IMR-90 (cell line): Measurements from ENCODE around the gene RFX2. TPM values are rescaled to one million over a fixed set of nuclear protein-coding genes. Genes with fewer than 3 reads are reported as not detected.

Experiments
- ATAC-seq: fragments of 200-7000 bp; cut with Tn5 transposase; 2 replicates; pipeline ENCODE4 v1.9.1; 2020; ENCODE audit warnings: low read depth, mild to moderate bottlenecking, moderate library complexity
- Bru-seq: library from RNA; stranded (reverse); fragments of 400-500 nt; gene quantifications from one replicate; lab custom pipeline; 2021; lab: Mats Ljungman, UMichigan
- BruChase-seq, 2 experiments: library from RNA; stranded (reverse); fragments of 400-500 nt; gene quantifications; one replicate each; lab custom pipeline; 2021; lab: Mats Ljungman, UMichigan
- BruUV-seq: library from RNA; stranded (reverse); fragments of 400-500 nt; replicated peaks from 2 replicates; lab custom pipeline; 2021; lab: Mats Ljungman, UMichigan
- CTCF ChIA-PET: fragments of 300-600 bp; formaldehyde crosslinking; extraction: SDS; loops from one replicate; lab custom pipeline; 2021; ENCODE audit warnings: antibody characterized with exemption; lab: Yijun Ruan, JAX
- POLR2A ChIA-PET: fragments of 300-600 bp; sonication (Branson Sonifier 250); formaldehyde crosslinking; loops from one replicate; lab custom pipeline; 2022; ENCODE audit warnings: antibody characterized with exemption; ENCODE audit not compliant: unreplicated experiment; lab: Charles Lee
- DNase-seq: peaks from one replicate; pipeline ENCODE4 v3.0.0; 2013
- H2AFZ ChIP-seq: replicated peaks from 2 replicates; pipeline ENCODE3; 2013; ENCODE audit warnings: low read length, mild to moderate bottlenecking; ENCODE audit not compliant: poor library complexity
- H2AK5ac ChIP-seq: 2 replicates; pipeline ENCODE4 v1.6.1; 2013; ENCODE audit warnings: low read depth, low read length, inconsistent platforms
- H2AK9ac ChIP-seq: replicated peaks from 2 replicates; pipeline ENCODE3; 2013; ENCODE audit warnings: mild to moderate bottlenecking, low read depth, low read length, moderate library complexity; ENCODE audit not compliant: poor library complexity
- H2BK120ac ChIP-seq: 2 replicates; pipeline ENCODE4 v1.6.1; 2013; ENCODE audit warnings: low read depth, low read length, inconsistent platforms
- H2BK15ac ChIP-seq: 3 replicates; pipeline ENCODE4 v1.6.1; 2013; ENCODE audit warnings: low read depth, low read length, inconsistent platforms
- H2BK20ac ChIP-seq: 2 replicates; pipeline ENCODE4 v1.6.1; 2013; ENCODE audit warnings: low read depth, mild to moderate bottlenecking, inconsistent platforms, low read length, moderate library complexity
- H2BK5ac ChIP-seq: 2 replicates; pipeline ENCODE4 v1.6.1; 2013; ENCODE audit warnings: mild to moderate bottlenecking, low read depth, low read length, inconsistent platforms; ENCODE audit not compliant: poor library complexity, severe bottlenecking
- H3K14ac ChIP-seq: replicated peaks from 2 replicates; pipeline ENCODE4 v1.6.1; 2013; ENCODE audit warnings: low read depth, low read length, inconsistent platforms
- H3K18ac ChIP-seq: 2 replicates; pipeline ENCODE4 v1.6.1; 2013; ENCODE audit warnings: low read depth, low read length, control low read depth
- H3K23ac ChIP-seq: 2 replicates; pipeline ENCODE4 v1.6.1; 2013; ENCODE audit warnings: low read depth, low read length, inconsistent platforms
- H3K27ac ChIP-seq: 2 replicates; pipeline ENCODE4 v1.5.1; 2013; ENCODE audit warnings: mild to moderate bottlenecking, control low read depth, low read length; ENCODE audit not compliant: insufficient read depth
- H3K27me3 ChIP-seq: 2 replicates; pipeline ENCODE4 v1.6.1; 2013; ENCODE audit warnings: low read length; ENCODE audit not compliant: control insufficient read depth, insufficient read depth
- H3K36me3 ChIP-seq: 2 replicates; pipeline ENCODE4 v1.6.1; 2013; ENCODE audit warnings: low read length, mixed read lengths; ENCODE audit not compliant: control insufficient read depth, insufficient read depth
- H3K4ac ChIP-seq: 2 replicates; pipeline ENCODE4 v1.6.1; 2013; ENCODE audit warnings: low read depth, low read length, inconsistent platforms
- H3K4me1 ChIP-seq: 2 replicates; pipeline ENCODE4 v1.6.1; 2013; ENCODE audit warnings: low read length, mixed read lengths; ENCODE audit not compliant: control insufficient read depth, insufficient read depth
- H3K4me2 ChIP-seq: 2 replicates; pipeline ENCODE4 v1.6.1; 2013; ENCODE audit warnings: low read depth, mild to moderate bottlenecking, control low read depth, low read length, moderate library complexity
- H3K4me3 ChIP-seq: 2 replicates; pipeline ENCODE4 v1.5.1; 2013; ENCODE audit warnings: low read depth, mild to moderate bottlenecking, control low read depth, low read length, moderate library complexity; ENCODE audit not compliant: insufficient read depth
- H3K56ac ChIP-seq: 2 replicates; pipeline ENCODE4 v1.6.1; 2013; ENCODE audit warnings: low read length, inconsistent platforms; ENCODE audit not compliant: insufficient read depth; ENCODE audit errors: extremely low read depth
- H3K79me1 ChIP-seq, 2 experiments: 2 replicates each; pipeline ENCODE4 v1.6.1; 2013; ENCODE audit warnings: low read length in 2 of 2, inconsistent platforms in 1 of 2, low read depth in 1 of 2
- H3K9ac ChIP-seq: 2 replicates; pipeline ENCODE4 v1.6.1; 2013; ENCODE audit warnings: low read depth, low read length, control low read depth
- H3K9me1 ChIP-seq: 2 replicates; pipeline ENCODE4 v1.6.1; 2013; ENCODE audit warnings: low read length, inconsistent platforms; ENCODE audit not compliant: insufficient read depth
- H3K9me3 ChIP-seq: 2 replicates; pipeline ENCODE4 v1.6.1; 2013; ENCODE audit warnings: low read length; ENCODE audit not compliant: control insufficient read depth, insufficient read depth
- H4K20me1 ChIP-seq: 2 replicates; pipeline ENCODE4 v1.6.1; 2013; ENCODE audit warnings: low read length, inconsistent platforms; ENCODE audit not compliant: insufficient read depth
- H4K5ac ChIP-seq: 2 replicates; pipeline ENCODE4 v1.6.1; 2013; ENCODE audit warnings: mild to moderate bottlenecking, low read depth, low read length, control low read depth
- H4K8ac ChIP-seq, 2 experiments: 2 replicates each; pipeline ENCODE4 v1.6.1; 2013; ENCODE audit warnings: low read depth in 2 of 2, low read length in 2 of 2, control low read depth in 1 of 2, inconsistent platforms in 1 of 2
- H4K91ac ChIP-seq: 2 replicates; pipeline ENCODE4 v1.6.1; 2013; ENCODE audit warnings: low read depth, low read length, inconsistent platforms; ENCODE audit not compliant: insufficient read depth
- BHLHE40 ChIP-seq: fragments of 150-350 bp; IDR thresholded peaks from 2 replicates; pipeline ENCODE4 v1.6.1; 2016; ENCODE audit warnings: mild to moderate bottlenecking, low read depth, low read length
- CEBPB ChIP-seq: IDR thresholded peaks from 2 replicates; pipeline ENCODE4 v1.6.1; 2012; ENCODE audit warnings: low read depth, low read length, improper control_type of control experiment
- CHD1 ChIP-seq: IDR thresholded peaks from 2 replicates; pipeline ENCODE4 v1.6.1; 2012; ENCODE audit warnings: low read depth, low read length, improper control_type of control experiment
- ELK1 ChIP-seq: fragments of 150-350 bp; IDR thresholded peaks from 2 replicates; pipeline ENCODE4 v1.6.1; 2016; ENCODE audit warnings: low read depth, mild to moderate bottlenecking, low read length, moderate library complexity, borderline replicate concordance
- MAFK ChIP-seq: IDR thresholded peaks from 2 replicates; pipeline ENCODE4 v1.6.1; 2012; ENCODE audit warnings: low read depth, low read length, improper control_type of control experiment
- MAZ ChIP-seq: IDR thresholded peaks from 2 replicates; pipeline ENCODE4 v1.6.1; 2012; ENCODE audit warnings: low read depth, mild to moderate bottlenecking, low read length, improper control_type of control experiment, moderate library complexity, borderline replicate concordance
- POLR2A ChIP-seq: IDR thresholded peaks from 2 replicates; pipeline ENCODE4 v1.6.1; 2012; ENCODE audit warnings: mild to moderate bottlenecking, low read depth, low read length
- RAD21 ChIP-seq: IDR thresholded peaks from 2 replicates; pipeline ENCODE4 v1.6.1; 2012; ENCODE audit warnings: low read length, improper control_type of control experiment
- RCOR1 ChIP-seq: IDR thresholded peaks from 2 replicates; pipeline ENCODE4 v1.6.1; 2012; ENCODE audit warnings: mild to moderate bottlenecking, low read length, improper control_type of control experiment; ENCODE audit not compliant: insufficient replicate concordance
- RFX5 ChIP-seq: IDR thresholded peaks from 2 replicates; pipeline ENCODE4 v1.8.0; 2012; ENCODE audit warnings: low read depth, mild to moderate bottlenecking, low read length, moderate library complexity
- USF2 ChIP-seq: fragments of 150-350 bp; IDR thresholded peaks from 2 replicates; pipeline ENCODE4 v1.6.1; 2017; ENCODE audit warnings: mild to moderate bottlenecking, antibody characterized with exemption, low read length, low read depth
- WGBS, 2 experiments: methylation state at CpG; one replicate each; pipeline versions ENCODE4 v1.1.5 to v1.1.7; 2013; ENCODE audit warnings: missing lambda C conversion rate in 2 of 2; ENCODE audit not compliant: insufficient read length in 1 of 2; ENCODE audit errors: extremely low coverage in 2 of 2; 5-methylcytosine and 5-hydroxymethylcytosine counted together
- dilution Hi-C: fragments of 300-500 bp; cut with HindIII; formaldehyde crosslinking; loops from one replicate; pipeline ENCODE4 v1.14.3; 2018; ENCODE audit warnings: low sequenced_read_pairs; ENCODE audit not compliant: unreplicated experiment
- in situ Hi-C: fragments of 300-500 bp; cut with MboI; formaldehyde crosslinking; loops from 3 replicates; pipeline ENCODE4 v1.14.3; 2019; ENCODE audit warnings: low sequenced_read_pairs, inconsistent platforms, mixed read lengths
- intact Hi-C: fragments of 100-400 bp; cut with micrococcal nuclease; formaldehyde crosslinking; loops from 2 replicates; pipeline ENCODE4 v1.10.0; 2022
- long read RNA-seq: library from polyadenylated mRNA; unstranded; transcript quantifications from one replicate; pipeline ENCODE4 v2.0.0, GENCODE V29; 2021; ENCODE audit not compliant: unreplicated experiment
- polyA plus RNA-seq, 3 experiments: library from polyadenylated mRNA; depleted of rRNA; stranded (reverse); fragments of >200 nt; gene quantifications; 2 replicates each; pipeline ENCODE4 v1.2.3, GENCODE V29; 2012; ENCODE audit warnings: low replicate concordance in 1 of 3
- total RNA-seq: library from RNA; depleted of rRNA; stranded (reverse); fragments of >200 nt; gene quantifications from 2 replicates; pipeline ENCODE4 v1.2.3, GENCODE V29; 2012; rRNA removed
- TF ChIP-seq, protein P1 (sequence below): conservative IDR thresholded peaks from 2 replicates; pipeline ENCODE4 v1.5.1; 2012; ENCODE audit warnings: mild to moderate bottlenecking, low read depth, low read length, improper control_type of control experiment

Gene RFX2
- 2.2 and 2.5 TPM in 2 replicates for total RNA-seq
- polyA plus RNA-seq (2012; rRNA removed): 4.9 and 5.6 TPM in 2 replicates
- polyA plus RNA-seq (2012; cell fraction: cytosol; rRNA removed): 3.9 and 6.2 TPM in 2 replicates
- polyA plus RNA-seq (2012; cell fraction: nucleus; rRNA removed; ENCODE audit: low replicate concordance): 7.6 and 16.1 TPM in 2 replicates
- percentile 55 among the genes with signal in this experiment for Bru-seq, nascent RNA
- percentile 70 among the genes with signal in this experiment for BruChase-seq, experiment 1, labeled RNA remaining after a 6-hour chase
- percentile 63 among the genes with signal in this experiment for BruChase-seq, experiment 2, labeled RNA remaining after a 2-hour chase
- long read RNA-seq, partial matches to known transcripts: 3 of 11 reads
- long read RNA-seq, other reads (novel, unspliced or antisense): 5 of 11 reads

- Histone ChIP-seq H2BK20ac (no peak within 1 kb of the TSS), H4K20me1 (no peaks in the 10 kb centered on the region), H2BK120ac (peak within 1 kb of the TSS; percentile 39; the same call in 1 of the 2 replicates), H4K8ac (peak within 1 kb of the TSS; percentile 89; a peak in 3 of 4 replicates), H2AK5ac (no peak within 1 kb of the TSS; the same call in 1 of the 2 replicates), H3K27me3 (no peaks in the 10 kb centered on the region), H2AFZ (peak within 1 kb of the TSS; percentile 94), H3K27ac (no peak within 1 kb of the TSS; the same call in 1 of the 2 replicates), H3K4ac (peak within 1 kb of the TSS; percentile 68; the same call in 1 of the 2 replicates), H3K4me2 (peak within 1 kb of the TSS; percentile 99), H3K18ac (no peak within 1 kb of the TSS; the same call in 1 of the 2 replicates), H3K9me1 (no peaks in the 10 kb centered on the region), H2AK9ac (peak within 1 kb of the TSS; percentile 92), H2BK15ac (peak within 1 kb of the TSS; percentile 17; the same call in 1 of the 3 replicates), H3K4me1 (peaks cover under 1% of the 10 kb centered on the region; the same call in 1 of the 2 replicates), H3K14ac (peak within 1 kb of the TSS; percentile 95), H3K36me3 (no peaks in the 10 kb centered on the region), H3K4me3 (peak within 1 kb of the TSS; percentile 64), H4K5ac (no peak within 1 kb of the TSS), H3K9ac (peak within 1 kb of the TSS; percentile 88), H3K9me3 (no peaks in the 10 kb centered on the region), H3K56ac (0 out of 2 replicates have a peak within 1 kb of the TSS, but pooled peaks have one; percentile 25), H3K23ac (peak within 1 kb of the TSS; percentile 92), H3K79me1 (peaks cover 0 to 12% of the 10 kb centered on the region in 2 experiments), H4K91ac (peak within 1 kb of the TSS; percentile 20; the same call in 1 of the 2 replicates), H2BK5ac (no peak within 1 kb of the TSS)
- ChIA-PET CTCF (no interaction called here), POLR2A (no interaction called here)
- in situ Hi-C loops: no loop called here
- WGBS, 2 experiments: 0% methylated on average over 21 of the region's 75 CpGs; no CpG with 5 or more reads in 1 of the 2 experiments
- intact Hi-C loops: no loop called here
- dilution Hi-C loops: no loop called here
- BruUV-seq: no TSS peak
- DNase-seq: peak; percentile 98
- ATAC-seq: peak; percentile 99
- no peak for TF ChIP-seq MAFK
- TF ChIP-seq RCOR1: no peak
- TF ChIP-seq MAZ: peak; percentile 99
- no peak for TF ChIP-seq RAD21
- TF ChIP-seq, protein P1, sequence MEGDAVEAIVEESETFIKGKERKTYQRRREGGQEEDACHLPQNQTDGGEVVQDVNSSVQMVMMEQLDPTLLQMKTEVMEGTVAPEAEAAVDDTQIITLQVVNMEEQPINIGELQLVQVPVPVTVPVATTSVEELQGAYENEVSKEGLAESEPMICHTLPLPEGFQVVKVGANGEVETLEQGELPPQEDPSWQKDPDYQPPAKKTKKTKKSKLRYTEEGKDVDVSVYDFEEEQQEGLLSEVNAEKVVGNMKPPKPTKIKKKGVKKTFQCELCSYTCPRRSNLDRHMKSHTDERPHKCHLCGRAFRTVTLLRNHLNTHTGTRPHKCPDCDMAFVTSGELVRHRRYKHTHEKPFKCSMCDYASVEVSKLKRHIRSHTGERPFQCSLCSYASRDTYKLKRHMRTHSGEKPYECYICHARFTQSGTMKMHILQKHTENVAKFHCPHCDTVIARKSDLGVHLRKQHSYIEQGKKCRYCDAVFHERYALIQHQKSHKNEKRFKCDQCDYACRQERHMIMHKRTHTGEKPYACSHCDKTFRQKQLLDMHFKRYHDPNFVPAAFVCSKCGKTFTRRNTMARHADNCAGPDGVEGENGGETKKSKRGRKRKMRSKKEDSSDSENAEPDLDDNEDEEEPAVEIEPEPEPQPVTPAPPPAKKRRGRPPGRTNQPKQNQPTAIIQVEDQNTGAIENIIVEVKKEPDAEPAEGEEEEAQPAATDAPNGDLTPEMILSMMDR: no peak
- 0 out of 2 replicates have a peak, but pooled peaks have one; percentile 19 for TF ChIP-seq USF2
- no peak for TF ChIP-seq CEBPB
- TF ChIP-seq CHD1: no peak
- TF ChIP-seq ELK1: no peak
- TF ChIP-seq BHLHE40: no peak
- TF ChIP-seq POLR2A: peak; percentile 74; the same call in 1 of the 2 replicates
- no peak for TF ChIP-seq RFX5
Measured at GRCh38 chr19:6110360-6110977, at the start of gene RFX2. Gene RFX2, minus strand, starts transcription at chr19:6110500. Its CDS starts 63,004 bp downstream, at chr19:6047496.
